ENCODE results near the gene S100A10.

DNA sequence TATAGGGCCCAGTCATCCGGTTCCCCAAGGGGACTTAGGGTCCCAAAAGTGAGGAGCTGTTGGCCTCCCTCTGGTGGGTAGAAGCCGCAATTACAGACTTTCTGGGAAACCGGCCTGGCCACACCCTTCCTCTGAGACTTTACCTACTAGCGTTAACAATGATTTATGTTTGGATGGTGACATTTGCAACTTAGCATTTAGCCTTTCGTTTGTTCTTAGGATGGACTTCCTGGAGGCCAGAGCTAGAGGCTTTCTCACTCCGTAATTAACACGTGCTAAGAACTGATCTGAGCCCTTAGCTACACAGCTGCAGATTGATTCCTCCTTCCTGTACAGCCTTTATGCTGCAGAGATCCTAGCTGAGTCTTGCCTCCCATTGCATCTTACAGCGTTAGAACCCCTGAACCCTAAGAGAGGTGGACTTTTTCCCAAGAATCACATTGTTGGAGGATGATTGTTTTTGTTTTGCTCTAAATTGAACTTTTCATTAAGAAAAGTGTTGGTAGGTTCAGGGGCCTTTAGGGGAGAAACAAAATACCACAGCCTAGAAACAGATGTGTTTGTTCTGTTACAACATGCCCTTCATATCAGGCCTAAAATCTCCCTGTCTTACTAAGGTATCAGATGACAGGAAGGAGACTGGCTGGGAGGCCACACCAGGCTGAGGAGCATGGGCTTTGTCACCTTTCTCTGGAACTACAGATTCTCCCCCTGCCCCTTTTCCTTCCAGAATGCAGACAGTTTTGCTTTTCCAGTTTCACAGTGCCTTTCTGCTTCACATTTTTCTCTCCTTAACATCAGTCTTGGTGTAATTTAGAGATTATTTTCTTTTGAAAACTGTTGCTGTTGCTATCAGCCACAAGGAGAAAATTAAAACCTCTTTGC, 41.2 kb upstream of the S100A10 start:
- peak in 6 of 7 experiments; percentile 20 to 58 (median 53) for TF ChIP-seq CTCF (IDR thresholded peaks at IDR 0.05)
- TF ChIP-seq POLR2A (IDR thresholded peaks at IDR 0.05), result no peak

Measured in body of pancreas (tissue), 4 donors.